Nephron (organoid): ENCODE data around the gene PRRT1.
A peak's percentile ranks its signal among the peaks of the same experiment; 100 is the strongest.

Experiments
- H3K27ac Mint-ChIP-seq, 3 experiments: 2 replicates each; pipeline ENCODE4 v1.8.0; 2020; ENCODE audit warnings: mixed read lengths in 3 of 3, mild to moderate bottlenecking in 2 of 3, moderate library complexity in 1 of 3
- H3K27me3 Mint-ChIP-seq: 2 replicates; pipeline ENCODE4 v1.8.0; 2021; ENCODE audit warnings: low read depth, mild to moderate bottlenecking, moderate library complexity, mixed read lengths
- H3K36me3 Mint-ChIP-seq: 2 replicates; pipeline ENCODE4 v1.8.0; 2020; ENCODE audit warnings: low read depth, mixed read lengths
- H3K4me1 Mint-ChIP-seq: 2 replicates; pipeline ENCODE4 v1.8.0; 2020; ENCODE audit warnings: mixed read lengths
- H3K4me3 Mint-ChIP-seq, 3 experiments: 2 replicates each; pipeline ENCODE4 v1.8.0; 2020; ENCODE audit warnings: mild to moderate bottlenecking in 3 of 3, mixed read lengths in 3 of 3, moderate library complexity in 2 of 3
- H3K9me3 Mint-ChIP-seq: 2 replicates; pipeline ENCODE4 v1.8.0; 2020; ENCODE audit warnings: mixed read lengths
- CTCF ChIP-seq, 3 experiments: fragments of 200-600 bp; sonication (generic); IDR thresholded peaks; one replicate each; pipeline ENCODE4 v1.5.0; 2021; ENCODE audit warnings: antibody characterized with exemption in 3 of 3; ENCODE audit not compliant: unreplicated experiment in 3 of 3

PRRT1 gene

GRCh38 chr6:32154514-32155161 lies 2.9 kb upstream of the PRRT1 start:
- Mint-ChIP-seq H3K4me1 (peaks cover 52% of the 10 kb centered on the region), H3K9me3 (no peaks in the 10 kb centered on the region), H3K4me3 (peak overlapping the region; percentile 98), H3K27me3 (peaks cover 14% of the 10 kb centered on the region), H3K27ac (peak overlapping the region; percentile 93 to 98 (median 98)), H3K36me3 (peaks cover 29% of the 10 kb centered on the region)
- TF ChIP-seq CTCF (IDR thresholded peaks at IDR 0.05; ENCODE audit: unreplicated experiment in 3 of 3), result peak; percentile 53 to 60 (median 56)

- Mint-ChIP-seq H3K27me3 (peaks cover 14% of the 10 kb centered on the region), H3K4me3 (peak within 1 kb of the TSS; percentile 98), H3K9me3 (no peaks in the 10 kb centered on the region), H3K36me3 (peaks cover 22% of the 10 kb centered on the region), H3K27ac (peak within 1 kb of the TSS; percentile 93 to 98 (median 98)), H3K4me1 (peaks cover 52% of the 10 kb centered on the region)
- peak in 2 of 3 experiments; percentile 19 to 29 for TF ChIP-seq CTCF (IDR thresholded peaks at IDR 0.05; ENCODE audit: unreplicated experiment in 3 of 3)
Observed at GRCh38 chr6:32153564-32154513, 2.1 kb upstream of the PRRT1 start, which contains the start of gene PPT2. PPT2 (plus strand) TSS chr6:32154141; CDS start chr6:32154595, 454 bp downstream.

GRCh38 chr6:32152769-32153563 lies 1.2 kb upstream of the PRRT1 start:
- H3K9me3 Mint-ChIP-seq, result no peaks in the 10 kb centered on the region
- TF ChIP-seq CTCF (IDR thresholded peaks at IDR 0.05; ENCODE audit: unreplicated experiment in 3 of 3), result no peak
- H3K4me3 Mint-ChIP-seq, result peak overlapping the region; percentile 98
- peaks cover 52% of the 10 kb centered on the region for H3K4me1 Mint-ChIP-seq
- peak overlapping the region; percentile 93 to 98 (median 98) for H3K27ac Mint-ChIP-seq
- peaks cover 14% of the 10 kb centered on the region for H3K27me3 Mint-ChIP-seq
- peaks cover 20% of the 10 kb centered on the region for H3K36me3 Mint-ChIP-seq

- Mint-ChIP-seq H3K9me3 (no peaks in the 10 kb centered on the region), H3K27ac (peak overlapping the region; percentile 71 to 91 (median 76)), H3K36me3 (peaks cover 12% of the 10 kb centered on the region), H3K4me1 (peaks cover 57% of the 10 kb centered on the region), H3K27me3 (peaks cover 14% of the 10 kb centered on the region), H3K4me3 (peak overlapping the region; percentile 98)
- TF ChIP-seq CTCF (IDR thresholded peaks at IDR 0.05; ENCODE audit: unreplicated experiment in 3 of 3), result no peak
Observed at GRCh38 chr6:32151181-32151862, 417 bp downstream of the PRRT1 start.
